Measurements from ENCODE around the gene TBP. TPM values are rescaled to one million over a fixed set of nuclear protein-coding genes. Genes with fewer than 3 reads are reported as not detected.
A peak's percentile ranks its signal among the peaks of the same experiment; 100 is the strongest.

TBP gene
- total and polyA plus RNA-seq, 2 of the 13 experiments (the other 11 are each of a cell fraction or from before 2014, with no cell fraction given) = 21.7 to 28.1 TPM

- TF ChIP-seq HBP1 (CRISPR knock-in tag; IDR thresholded peaks at IDR 0.05; ENCODE audit: low read depth) (peak; percentile 96), ZNF275 (CRISPR knock-in tag; IDR thresholded peaks at IDR 0.05; ENCODE audit: borderline replicate concordance) (peak; percentile 72; the same call in 1 of the 2 replicates), ZBTB8A (CRISPR knock-in tag; IDR thresholded peaks at IDR 0.05; ENCODE audit: borderline replicate concordance, low read depth) (no peak; the same call in 1 of the 2 replicates), NR0B2 (CRISPR knock-in tag; IDR thresholded peaks at IDR 0.05) (peak; percentile 61; the same call in 1 of the 2 replicates), SALL2 (CRISPR knock-in tag; IDR thresholded peaks at IDR 0.05) (peak; percentile 71), BHLHE40 (IDR thresholded peaks at IDR 0.05; ENCODE audit: low read length) (0 out of 2 replicates have a peak, but pooled peaks have one; percentile 5), NCOA1 (CRISPR knock-in tag; IDR thresholded peaks at IDR 0.05) (no peak), NFE2L2 (IDR thresholded peaks at IDR 0.05; ENCODE audit: low read length) (peak; percentile 19; the same call in 1 of the 2 replicates), MEIS1 (CRISPR knock-in tag; IDR thresholded peaks at IDR 0.05; ENCODE audit: borderline replicate concordance) (peak; percentile 67; the same call in 1 of the 2 replicates), ZNF850 (CRISPR knock-in tag; conservative IDR thresholded peaks at IDR 0.05) (no peak), ETV6 (CRISPR knock-in tag; conservative IDR thresholded peaks at IDR 0.05) (peak; percentile 85; the same call in 1 of the 2 replicates), ZNF597 (CRISPR knock-in tag; IDR thresholded peaks at IDR 0.05) (no peak), AFF4 (CRISPR knock-in tag; IDR thresholded peaks at IDR 0.05) (no peak), ZNF746 (CRISPR knock-in tag; IDR thresholded peaks at IDR 0.05) (0 out of 2 replicates have a peak, but pooled peaks have one; percentile 48), SKIL (CRISPR knock-in tag; IDR thresholded peaks at IDR 0.05; ENCODE audit: borderline replicate concordance) (no peak; the same call in 1 of the 2 replicates)
Observed at GRCh38 chr6:170552765-170553533, 1.2 kb upstream of the TBP start, which contains the start of gene PSMB1 (continued).

Measured in HepG2 (cell line).